WTC11 (cell line): ENCODE data around the gene ARHGAP15. TPM values are rescaled to one million over a fixed set of nuclear protein-coding genes. Genes with fewer than 3 reads are reported as not detected.

Experiments used
- ATAC-seq: fragments of 200-7000 bp; cut with Tn5 transposase; 2 replicates; pipeline ENCODE4 v1.10.0; 2021; ENCODE audit warnings: mild to moderate bottlenecking, moderate library complexity
- CTCF ChIA-PET: fragments of 300-600 bp; sonication (Branson Sonifier 250); formaldehyde crosslinking; loops from one replicate; lab custom pipeline; 2021; ENCODE audit warnings: antibody characterized with exemption; lab: Charles Lee
- POLR2A ChIA-PET: fragments of 350-600 bp; sonication (Branson Sonifier 250); formaldehyde crosslinking; loops from one replicate; lab custom pipeline; 2021; ENCODE audit warnings: antibody characterized with exemption; lab: Charles Lee
- DNase-seq: peaks from one replicate; pipeline ENCODE4 v3.0.0; 2021; ENCODE audit warnings: low spot score
- H3K27ac Mint-ChIP-seq: 2 replicates; pipeline ENCODE4 v1.8.0; 2021; ENCODE audit warnings: mixed read lengths
- H3K27me3 Mint-ChIP-seq: 2 replicates; pipeline ENCODE4 v1.8.0; 2021; ENCODE audit warnings: low read depth, mild to moderate bottlenecking, moderate library complexity, mixed read lengths
- H3K36me3 Mint-ChIP-seq: 2 replicates; pipeline ENCODE4 v1.8.0; 2021; ENCODE audit warnings: mixed read lengths
- H3K4me1 Mint-ChIP-seq: 2 replicates; pipeline ENCODE4 v1.8.0; 2022; ENCODE audit warnings: mixed read lengths
- H3K4me3 Mint-ChIP-seq: 2 replicates; pipeline ENCODE4 v1.8.0; 2021; ENCODE audit warnings: mild to moderate bottlenecking, moderate library complexity, mixed read lengths
- H3K9me3 Mint-ChIP-seq: 2 replicates; pipeline ENCODE4 v1.8.0; 2021; ENCODE audit warnings: mixed read lengths
- ARID4B ChIP-seq: sonication (generic); formaldehyde crosslinking; IDR thresholded peaks from 2 replicates; pipeline ENCODE4 v1.8.0; 2023; ENCODE audit warnings: missing genetic modification reagents, mild to moderate bottlenecking, borderline replicate concordance
- ATF6 ChIP-seq: sonication (generic); formaldehyde crosslinking; IDR thresholded peaks from 2 replicates; pipeline ENCODE4 v1.8.1; 2023; ENCODE audit warnings: mild to moderate bottlenecking, missing genetic modification reagents
- E2F4 ChIP-seq: sonication (generic); formaldehyde crosslinking; IDR thresholded peaks from 2 replicates; pipeline ENCODE4 v1.8.1; 2022; ENCODE audit warnings: low read depth, mild to moderate bottlenecking, moderate library complexity, missing genetic modification reagents, borderline replicate concordance
- FOXP1 ChIP-seq: sonication (generic); formaldehyde crosslinking; IDR thresholded peaks from 2 replicates; pipeline ENCODE4 v1.8.0; 2022; ENCODE audit warnings: missing genetic modification reagents, mild to moderate bottlenecking, moderate library complexity, borderline replicate concordance
- FOXP4 ChIP-seq: sonication (generic); formaldehyde crosslinking; IDR thresholded peaks from 2 replicates; pipeline ENCODE4 v1.8.0; 2022; ENCODE audit warnings: mild to moderate bottlenecking, missing genetic modification reagents
- GABPB1 ChIP-seq: sonication (generic); formaldehyde crosslinking; IDR thresholded peaks from 2 replicates; pipeline ENCODE4 v1.8.1; 2023; ENCODE audit warnings: mild to moderate bottlenecking, missing genetic modification reagents
- GTF2I ChIP-seq: fragments of 250-450 bp; sonication (Bioruptor Pico); conservative IDR thresholded peaks from 2 replicates; pipeline ENCODE4 v1.4.0; 2021; ENCODE audit warnings: mild to moderate bottlenecking
- IRF2 ChIP-seq: sonication (generic); formaldehyde crosslinking; IDR thresholded peaks from 2 replicates; pipeline ENCODE4 v1.8.0; 2022; ENCODE audit warnings: low read depth, missing genetic modification reagents, borderline replicate concordance
- NFATC4 ChIP-seq: fragments of 250-450 bp; sonication (Bioruptor Pico); IDR thresholded peaks from 2 replicates; pipeline ENCODE4 v1.9.0; 2021; ENCODE audit warnings: mild to moderate bottlenecking
- NFYB ChIP-seq: sonication (generic); formaldehyde crosslinking; conservative IDR thresholded peaks from 2 replicates; pipeline ENCODE4 v1.8.0; 2022; ENCODE audit warnings: low read depth, missing genetic modification reagents
- PRRX2 ChIP-seq: fragments of 250-450 bp; sonication (Bioruptor Pico); IDR thresholded peaks from 2 replicates; pipeline ENCODE4 v1.8.0; 2021; ENCODE audit warnings: mild to moderate bottlenecking
- SMAD4 ChIP-seq: sonication (generic); formaldehyde crosslinking; IDR thresholded peaks from 2 replicates; pipeline ENCODE4 v1.8.0; 2022; ENCODE audit warnings: mild to moderate bottlenecking, missing genetic modification reagents
- USF1 ChIP-seq: sonication (generic); formaldehyde crosslinking; IDR thresholded peaks from 2 replicates; pipeline ENCODE4 v1.8.0; 2022; ENCODE audit warnings: mild to moderate bottlenecking, missing genetic modification reagents
- ZNF232 ChIP-seq: sonication (generic); formaldehyde crosslinking; IDR thresholded peaks from 2 replicates; pipeline ENCODE4 v1.8.0; 2022; ENCODE audit warnings: mild to moderate bottlenecking, missing genetic modification reagents
- ZNF281 ChIP-seq: sonication (generic); formaldehyde crosslinking; IDR thresholded peaks from 2 replicates; pipeline ENCODE4 v1.8.0; 2023; ENCODE audit warnings: mild to moderate bottlenecking, missing genetic modification reagents
- ZNF317 ChIP-seq: sonication (generic); formaldehyde crosslinking; IDR thresholded peaks from 2 replicates; pipeline ENCODE4 v1.8.1; 2023; ENCODE audit warnings: low read depth, mild to moderate bottlenecking, moderate library complexity, missing genetic modification reagents, borderline replicate concordance
- ZNF512 ChIP-seq: sonication (generic); formaldehyde crosslinking; IDR thresholded peaks from 2 replicates; pipeline ENCODE4 v1.8.1; 2022; ENCODE audit warnings: missing genetic modification reagents, borderline replicate concordance
- ZNF671 ChIP-seq: fragments of 250-450 bp; sonication (Bioruptor Pico); IDR thresholded peaks from 2 replicates; pipeline ENCODE4 v1.8.0; 2021; ENCODE audit warnings: mild to moderate bottlenecking
- ZSCAN18 ChIP-seq: fragments of 250-450 bp; sonication (Bioruptor Pico); IDR thresholded peaks from 2 replicates; pipeline ENCODE4 v2.1.2; 2022; ENCODE audit warnings: mild to moderate bottlenecking, moderate library complexity
- total RNA-seq: library from RNA; stranded (reverse); gene quantifications from 3 replicates; pipeline ENCODE4 v1.2.3, GENCODE V29; 2021

ARHGAP15 gene
- total RNA-seq, 1 experiment from 2014 or later = 0.28 TPM

- no peak for TF ChIP-seq ZSCAN18 (CRISPR knock-in tag)
- no peak for TF ChIP-seq ZNF317 (CRISPR knock-in tag)
- TF ChIP-seq USF1 = no peak
Observed at GRCh38 chr2:143186876-143187275, 57.7 kb downstream of the ARHGAP15 start (continued).

- H3K4me3 Mint-ChIP-seq = no peak overlapping the region
- no peaks in the 10 kb centered on the region for H3K9me3 Mint-ChIP-seq
- POLR2A ChIA-PET = no interaction called here
- ATAC-seq (no peak), DNase-seq (no peak)
- CTCF ChIA-PET = no interaction called here
- no peaks in the 10 kb centered on the region for H3K36me3 Mint-ChIP-seq
- no peak overlapping the region for H3K27ac Mint-ChIP-seq
- H3K27me3 Mint-ChIP-seq = no peaks in the 10 kb centered on the region
- peaks cover 6% of the 10 kb centered on the region; the same call in 1 of the 2 replicates for H3K4me1 Mint-ChIP-seq
- TF ChIP-seq FOXP4 (CRISPR knock-in tag) (no peak), IRF2 (CRISPR knock-in tag) (no peak), ZNF512 (CRISPR knock-in tag) (no peak), NFYB (CRISPR knock-in tag) (no peak), NFATC4 (CRISPR knock-in tag) (no peak), ATF6 (CRISPR knock-in tag) (no peak), ARID4B (CRISPR knock-in tag) (no peak), FOXP1 (CRISPR knock-in tag) (no peak), ZNF232 (no peak), ZNF281 (CRISPR knock-in tag) (no peak), SMAD4 (no peak), GTF2I (CRISPR knock-in tag) (no peak), ZNF671 (no peak), USF1 (no peak), PRRX2 (CRISPR knock-in tag) (no peak), E2F4 (CRISPR knock-in tag) (no peak), GABPB1 (no peak)
Observed at GRCh38 chr2:143190431-143190830, 61.2 kb downstream of the ARHGAP15 start.
